Calu3 (cell line): ENCODE results near the gene GHRHR. TPM values are rescaled to one million over a fixed set of nuclear protein-coding genes. Genes with fewer than 3 reads are reported as not detected.

Source experiments
- BruUV-seq: library from RNA; stranded (reverse); fragments of 400-500 nt; replicated peaks from 2 replicates; lab custom pipeline; 2021; lab: Mats Ljungman, UMichigan
- CTCF ChIA-PET: fragments of 300-600 bp; sonication (Branson Sonifier 250); formaldehyde crosslinking; loops from one replicate; lab custom pipeline; 2022; ENCODE audit warnings: antibody characterized with exemption; lab: Charles Lee
- DNase-seq: peaks from one replicate; pipeline ENCODE4 v3.0.0; 2022
- H3K27ac Mint-ChIP-seq: one replicate; pipeline ENCODE4 v1.8.0; 2022; ENCODE audit warnings: mixed read lengths; ENCODE audit not compliant: unreplicated experiment
- H3K27me3 Mint-ChIP-seq: one replicate; pipeline ENCODE4 v1.8.0; 2022; ENCODE audit warnings: mixed read lengths; ENCODE audit not compliant: unreplicated experiment
- H3K36me3 Mint-ChIP-seq: one replicate; pipeline ENCODE4 v1.8.0; 2022; ENCODE audit warnings: mild to moderate bottlenecking, moderate library complexity, mixed read lengths; ENCODE audit not compliant: insufficient read depth, unreplicated experiment
- H3K4me1 Mint-ChIP-seq: one replicate; pipeline ENCODE4 v1.8.0; 2022; ENCODE audit warnings: mild to moderate bottlenecking, low read depth, mixed read lengths; ENCODE audit not compliant: unreplicated experiment
- H3K4me3 Mint-ChIP-seq: one replicate; pipeline ENCODE4 v1.8.0; 2022; ENCODE audit warnings: mild to moderate bottlenecking, low read depth, moderate library complexity, mixed read lengths; ENCODE audit not compliant: unreplicated experiment
- H3K9me3 Mint-ChIP-seq: one replicate; pipeline ENCODE4 v1.8.0; 2022; ENCODE audit warnings: low read depth, mixed read lengths; ENCODE audit not compliant: unreplicated experiment
- intact Hi-C: fragments of 100-400 bp; cut with micrococcal nuclease; formaldehyde crosslinking; loops from one replicate; pipeline ENCODE4 v1.10.0; 2022; ENCODE audit not compliant: unreplicated experiment
- total RNA-seq: library from RNA; stranded (reverse); gene quantifications from 2 replicates; pipeline ENCODE4 v1.2.3, GENCODE V29; 2022
- TF ChIP-seq, protein P1 (sequence below): fragments of 200-600 bp; IDR thresholded peaks from one replicate; pipeline ENCODE4 v1.8.0; 2022; ENCODE audit warnings: antibody characterized with exemption; ENCODE audit not compliant: unreplicated experiment

The GHRHR gene
- total RNA-seq, 1 experiment from 2014 or later, result not detected

DNA sequence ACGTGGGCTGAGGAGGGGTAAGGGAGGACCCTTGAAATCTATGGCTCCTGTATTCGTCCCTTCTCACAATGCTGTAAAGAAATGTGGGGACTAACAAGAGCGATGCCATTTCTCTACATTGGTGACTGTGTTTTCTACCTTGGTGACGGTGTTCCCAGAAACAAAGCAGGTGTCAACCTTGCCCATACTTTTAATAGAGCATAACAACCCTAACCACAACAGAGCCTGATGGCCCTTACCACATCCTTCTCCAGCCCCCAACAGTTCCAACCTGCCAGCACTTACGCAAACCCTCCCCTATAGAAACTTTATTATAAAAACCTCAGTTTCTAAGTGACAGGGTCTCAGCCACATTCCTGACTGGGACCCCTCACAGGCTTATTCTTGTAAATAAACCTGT is 60.1 kb downstream of the GHRHR start:
- CTCF ChIA-PET, result no interaction called here
- intact Hi-C loops, result no loop called here
- TF ChIP-seq, protein P1, sequence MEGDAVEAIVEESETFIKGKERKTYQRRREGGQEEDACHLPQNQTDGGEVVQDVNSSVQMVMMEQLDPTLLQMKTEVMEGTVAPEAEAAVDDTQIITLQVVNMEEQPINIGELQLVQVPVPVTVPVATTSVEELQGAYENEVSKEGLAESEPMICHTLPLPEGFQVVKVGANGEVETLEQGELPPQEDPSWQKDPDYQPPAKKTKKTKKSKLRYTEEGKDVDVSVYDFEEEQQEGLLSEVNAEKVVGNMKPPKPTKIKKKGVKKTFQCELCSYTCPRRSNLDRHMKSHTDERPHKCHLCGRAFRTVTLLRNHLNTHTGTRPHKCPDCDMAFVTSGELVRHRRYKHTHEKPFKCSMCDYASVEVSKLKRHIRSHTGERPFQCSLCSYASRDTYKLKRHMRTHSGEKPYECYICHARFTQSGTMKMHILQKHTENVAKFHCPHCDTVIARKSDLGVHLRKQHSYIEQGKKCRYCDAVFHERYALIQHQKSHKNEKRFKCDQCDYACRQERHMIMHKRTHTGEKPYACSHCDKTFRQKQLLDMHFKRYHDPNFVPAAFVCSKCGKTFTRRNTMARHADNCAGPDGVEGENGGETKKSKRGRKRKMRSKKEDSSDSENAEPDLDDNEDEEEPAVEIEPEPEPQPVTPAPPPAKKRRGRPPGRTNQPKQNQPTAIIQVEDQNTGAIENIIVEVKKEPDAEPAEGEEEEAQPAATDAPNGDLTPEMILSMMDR, result no peak

DNA sequence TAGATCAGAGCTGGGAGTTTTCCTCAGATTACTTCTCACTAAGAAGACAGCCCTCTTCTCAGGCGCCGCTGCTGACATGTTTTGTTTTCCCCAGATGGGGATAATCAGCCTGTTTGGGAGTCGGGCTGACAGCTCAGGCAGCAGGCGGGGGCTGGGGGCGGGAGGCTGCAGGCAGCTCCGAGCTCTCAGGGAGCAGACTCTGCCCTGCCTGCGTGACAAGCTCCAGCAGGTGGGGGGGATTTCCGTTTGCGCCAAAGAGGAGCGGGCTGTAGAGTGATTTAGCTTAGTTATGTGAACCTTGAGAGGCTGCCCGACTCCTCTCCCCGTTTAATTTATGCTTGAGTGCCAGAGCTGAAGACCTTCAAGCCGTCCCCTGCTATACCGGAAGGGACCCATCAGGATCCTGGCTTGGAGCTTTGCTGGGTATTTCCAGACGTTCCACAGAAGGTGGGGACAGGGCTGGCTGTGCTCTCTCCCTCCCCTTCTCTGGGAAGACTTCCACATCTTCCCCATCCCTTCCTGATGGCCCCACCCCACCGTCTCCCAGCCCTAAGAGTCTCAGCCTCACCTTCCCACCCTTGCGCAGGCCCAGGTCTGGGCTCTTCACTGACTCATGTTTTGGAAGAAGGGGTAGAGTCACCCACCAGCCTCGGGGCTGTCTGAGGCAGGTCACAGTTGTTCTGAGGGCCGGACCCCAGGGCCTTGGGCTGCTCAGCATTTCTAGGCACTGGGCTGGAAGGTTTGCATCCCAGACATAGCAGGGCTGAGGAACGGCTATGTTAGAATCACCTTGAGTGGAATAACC is 63.6 kb downstream of the GHRHR start:
- Mint-ChIP-seq H3K9me3 (no peaks in the 10 kb centered on the region), H3K4me1 (no peaks in the 10 kb centered on the region), H3K27me3 (peaks cover 91% of the 10 kb centered on the region), H3K36me3 (no peaks in the 10 kb centered on the region), H3K4me3 (no peak overlapping the region), H3K27ac (no peak overlapping the region)
- intact Hi-C loops, result no loop called here
- no TSS peak for BruUV-seq
- no peak for DNase-seq
- TF ChIP-seq, protein P1, result no peak
- CTCF ChIA-PET, result interaction anchor here (1.2 kb wide), 1 partner anchor 44 kb away, joined by 4 read pairs; no protein-coding TSS in a partner anchor

More for the DNA sequence above, 60.1 kb downstream of the GHRHR start:
- no peaks in the 10 kb centered on the region for H3K4me1 Mint-ChIP-seq
- no peaks in the 10 kb centered on the region for H3K36me3 Mint-ChIP-seq
- peaks cover 96% of the 10 kb centered on the region for H3K27me3 Mint-ChIP-seq
- BruUV-seq, result no TSS peak
- no peak for DNase-seq
- H3K9me3 Mint-ChIP-seq, result no peaks in the 10 kb centered on the region
- no peak overlapping the region for H3K27ac Mint-ChIP-seq
- no peak overlapping the region for H3K4me3 Mint-ChIP-seq

DNA sequence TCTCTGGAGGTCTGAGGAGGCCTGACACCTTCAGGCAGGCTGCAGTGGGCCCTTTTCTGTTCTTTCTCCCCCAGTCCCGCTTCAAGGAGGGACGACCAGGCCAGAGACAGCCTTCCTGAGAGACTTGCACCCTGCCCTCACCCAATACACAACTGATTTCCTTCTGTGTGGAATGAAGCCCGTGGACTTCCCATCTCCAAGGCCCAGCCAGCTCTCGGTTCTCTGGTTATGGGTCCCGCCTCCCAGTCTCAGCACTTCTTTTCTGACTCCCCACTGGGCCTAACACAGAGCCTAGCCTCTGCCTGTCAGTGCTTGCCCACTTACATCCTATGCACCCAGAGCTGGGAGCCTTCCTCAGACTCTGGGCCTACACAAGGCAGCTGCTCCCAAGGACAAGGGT is 64.3 kb downstream of the GHRHR start:
- H3K9me3 Mint-ChIP-seq, result no peaks in the 10 kb centered on the region
- CTCF ChIA-PET, result interaction anchor here (0.8 kb wide), 1 partner anchor 31 kb away, joined by 3 read pairs; no protein-coding TSS in a partner anchor
- TF ChIP-seq, protein P1, result no peak
- H3K4me1 Mint-ChIP-seq, result no peaks in the 10 kb centered on the region
- intact Hi-C loops, result no loop called here
- H3K27ac Mint-ChIP-seq, result no peak overlapping the region
- no peak for DNase-seq
- H3K27me3 Mint-ChIP-seq, result peaks cover 91% of the 10 kb centered on the region
- no TSS peak for BruUV-seq
- no peaks in the 10 kb centered on the region for H3K36me3 Mint-ChIP-seq
- no peak overlapping the region for H3K4me3 Mint-ChIP-seq

DNA sequence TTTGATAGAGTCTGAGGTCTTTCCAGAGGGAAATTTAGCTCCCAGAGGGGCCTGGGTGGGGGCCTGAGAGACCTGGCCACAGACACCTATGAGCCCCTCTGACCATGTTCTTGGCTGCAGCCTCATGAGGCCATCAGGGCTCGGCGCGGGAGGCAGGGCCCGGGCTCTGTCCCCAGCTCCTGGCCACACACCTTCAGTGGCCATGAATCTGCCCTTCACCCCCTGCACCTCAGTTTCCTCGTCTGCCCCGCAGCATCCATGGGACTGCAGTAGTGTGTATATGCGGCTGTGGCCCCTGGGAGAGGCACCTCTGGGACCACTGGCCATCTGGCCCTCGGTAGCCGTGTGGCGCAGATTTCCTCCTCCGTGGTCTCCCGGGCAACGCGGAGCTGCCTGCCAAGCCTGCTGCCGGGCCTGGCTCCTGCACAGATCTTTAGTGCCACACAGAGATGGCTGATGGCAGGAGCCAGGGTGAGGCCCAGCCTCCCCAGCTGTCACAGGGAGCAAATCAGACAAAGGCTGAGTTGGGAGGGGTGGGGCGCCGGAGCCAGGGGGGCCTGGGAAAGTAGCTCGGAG is 64.8 kb downstream of the GHRHR start:
- Mint-ChIP-seq H3K36me3 (no peaks in the 10 kb centered on the region), H3K4me1 (no peaks in the 10 kb centered on the region), H3K27me3 (peaks cover 91% of the 10 kb centered on the region), H3K4me3 (no peak overlapping the region), H3K9me3 (no peaks in the 10 kb centered on the region), H3K27ac (no peak overlapping the region)
- intact Hi-C loops, result no loop called here
- no TSS peak for BruUV-seq
- TF ChIP-seq, protein P1, result no peak
- DNase-seq, result no peak
- CTCF ChIA-PET, result interaction anchor here (0.8 kb wide), 1 partner anchor 31 kb away, joined by 3 read pairs; no protein-coding TSS in a partner anchor

Other genes with a start within 250 kb of the GHRHR start
- gene INMT, start 211.8 kb upstream of the GHRHR start, total RNA-seq, result not detected in 2 replicates
- 12.4 and 14.0 TPM in 2 replicates for gene MINDY4, start 192.5 kb upstream of the GHRHR start, total RNA-seq
- gene AQP1, start 52.1 kb upstream of the GHRHR start, total RNA-seq, result 1.7 and 2.6 TPM in 2 replicates
- not detected in 2 replicates for gene ADCYAP1R1, start 88.4 kb downstream of the GHRHR start, total RNA-seq